Measurements from ENCODE around the gene LUC7L.

DNA sequence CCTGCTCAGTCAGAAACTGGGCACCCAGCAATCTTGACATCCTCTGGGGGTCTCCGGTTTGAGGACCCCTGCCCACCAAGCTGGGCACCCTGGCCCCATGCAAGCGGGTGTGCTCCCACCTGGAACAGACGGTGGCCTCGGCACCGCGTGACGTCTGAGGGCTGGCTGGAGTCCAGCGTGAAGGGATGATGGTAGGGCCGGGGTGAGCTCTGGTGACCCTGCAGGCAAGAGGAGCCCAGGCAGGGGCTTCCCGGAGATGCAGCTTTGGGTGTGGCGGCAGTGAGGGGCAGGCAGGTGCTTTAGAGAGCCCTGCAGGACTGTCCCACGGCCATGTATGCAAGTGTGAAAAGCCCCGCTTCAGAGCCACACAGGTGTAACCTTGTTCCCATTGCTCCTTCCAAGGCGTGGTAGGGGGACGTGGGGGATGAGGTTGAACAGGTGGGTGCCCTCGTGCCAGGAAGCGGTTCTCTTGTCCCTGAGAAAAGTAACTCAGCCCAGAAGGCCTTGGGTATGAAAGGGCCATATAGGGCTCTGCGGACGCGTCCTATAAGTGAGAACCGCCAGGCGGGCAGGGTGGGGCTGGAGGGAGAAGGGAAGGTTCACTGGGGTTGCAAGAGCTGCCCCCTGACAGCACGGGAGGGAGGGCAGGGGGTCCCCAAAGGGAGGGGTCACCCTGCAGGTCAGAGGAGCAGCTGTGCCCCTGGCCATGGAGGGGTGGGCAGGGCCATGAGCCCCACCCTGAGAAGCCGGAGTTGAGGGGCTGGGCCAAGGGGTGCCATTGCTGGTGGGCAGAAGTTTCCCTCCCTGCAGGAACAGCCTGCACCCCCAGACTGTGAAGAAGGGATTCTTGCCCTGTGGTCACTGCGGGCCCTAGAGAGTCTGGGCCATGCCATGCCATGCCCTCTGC, 37.3 kb upstream of the LUC7L start:
- TF ChIP-seq, protein P1, sequence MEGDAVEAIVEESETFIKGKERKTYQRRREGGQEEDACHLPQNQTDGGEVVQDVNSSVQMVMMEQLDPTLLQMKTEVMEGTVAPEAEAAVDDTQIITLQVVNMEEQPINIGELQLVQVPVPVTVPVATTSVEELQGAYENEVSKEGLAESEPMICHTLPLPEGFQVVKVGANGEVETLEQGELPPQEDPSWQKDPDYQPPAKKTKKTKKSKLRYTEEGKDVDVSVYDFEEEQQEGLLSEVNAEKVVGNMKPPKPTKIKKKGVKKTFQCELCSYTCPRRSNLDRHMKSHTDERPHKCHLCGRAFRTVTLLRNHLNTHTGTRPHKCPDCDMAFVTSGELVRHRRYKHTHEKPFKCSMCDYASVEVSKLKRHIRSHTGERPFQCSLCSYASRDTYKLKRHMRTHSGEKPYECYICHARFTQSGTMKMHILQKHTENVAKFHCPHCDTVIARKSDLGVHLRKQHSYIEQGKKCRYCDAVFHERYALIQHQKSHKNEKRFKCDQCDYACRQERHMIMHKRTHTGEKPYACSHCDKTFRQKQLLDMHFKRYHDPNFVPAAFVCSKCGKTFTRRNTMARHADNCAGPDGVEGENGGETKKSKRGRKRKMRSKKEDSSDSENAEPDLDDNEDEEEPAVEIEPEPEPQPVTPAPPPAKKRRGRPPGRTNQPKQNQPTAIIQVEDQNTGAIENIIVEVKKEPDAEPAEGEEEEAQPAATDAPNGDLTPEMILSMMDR (optimal IDR thresholded peaks at IDR 0.05 in 1 of 3, IDR thresholded peaks at IDR 0.05 in 1 of 3, conservative IDR thresholded peaks at IDR 0.05 in 1 of 3; ENCODE audit: extremely low read depth in 1 of 3, insufficient read depth in 2 of 3, low read length in 3 of 3), result no peak
- TF ChIP-seq EZH2 (IDR thresholded peaks at IDR 0.05; ENCODE audit: low read length), result no peak

Data from keratinocyte (primary cell).